Mesenchymal stem cell (in vitro differentiated cells and primary cell): ENCODE measurements around the gene CYP1A2.
A peak's percentile ranks its signal among the peaks of the same experiment; 100 is the strongest.

Source experiments
- DNase-seq: peaks from one replicate; pipeline ENCODE4 v3.0.0-alpha.2; 2013
- H2AFZ ChIP-seq: one replicate; pipeline ENCODE4 v1.6.1; 2013; ENCODE audit warnings: low read depth, mild to moderate bottlenecking, control low read depth, inconsistent platforms, low read length, moderate library complexity
- H2AK5ac ChIP-seq: 2 replicates; pipeline ENCODE4 v1.6.1; 2013; ENCODE audit warnings: low read length, moderate library complexity, mild to moderate bottlenecking, inconsistent platforms; ENCODE audit not compliant: severe bottlenecking
- H2BK120ac ChIP-seq: one replicate; pipeline ENCODE4 v1.6.1; 2013; ENCODE audit warnings: low read depth, mild to moderate bottlenecking, inconsistent platforms, low read length, moderate library complexity
- H2BK12ac ChIP-seq, 2 experiments: one replicate each; pipeline ENCODE4 v1.6.1; 2013; ENCODE audit warnings: inconsistent platforms in 2 of 2, low read length in 2 of 2, mild to moderate bottlenecking in 2 of 2, moderate library complexity in 2 of 2, control low read depth in 1 of 2
- H2BK15ac ChIP-seq: one replicate; pipeline ENCODE4 v1.6.1; 2013; ENCODE audit warnings: mild to moderate bottlenecking, low read depth, inconsistent platforms; ENCODE audit not compliant: poor library complexity, severe bottlenecking
- H2BK5ac ChIP-seq: 2 replicates; pipeline ENCODE4 v1.6.1; 2013; ENCODE audit warnings: low read depth, mild to moderate bottlenecking, low read length, control low read depth, inconsistent platforms; ENCODE audit not compliant: poor library complexity, severe bottlenecking
- H3K14ac ChIP-seq, 2 experiments: one replicate each; pipeline ENCODE4 v1.6.1; 2013; ENCODE audit warnings: inconsistent platforms in 2 of 2, low read length in 2 of 2, control low read depth in 1 of 2, mild to moderate bottlenecking in 1 of 2, moderate library complexity in 1 of 2
- H3K18ac ChIP-seq, 2 experiments: one replicate each; pipeline ENCODE4 v1.6.1; 2013; ENCODE audit warnings: inconsistent platforms in 2 of 2, low read length in 2 of 2, control low read depth in 1 of 2, low read depth in 1 of 2, mild to moderate bottlenecking in 1 of 2
- H3K23ac ChIP-seq, 2 experiments: one replicate each; pipeline ENCODE4 v1.6.1; 2013; ENCODE audit warnings: inconsistent platforms in 2 of 2, low read length in 2 of 2, mild to moderate bottlenecking in 2 of 2, moderate library complexity in 2 of 2, control low read depth in 1 of 2
- H3K27ac ChIP-seq: 2 replicates; pipeline ENCODE4 v1.5.1; 2013; ENCODE audit warnings: mild to moderate bottlenecking, moderate library complexity, low read length, control low read depth, inconsistent platforms; ENCODE audit not compliant: poor library complexity, severe bottlenecking
- H3K27me3 ChIP-seq, 2 experiments: 2 replicates each; pipeline versions ENCODE4 v1.6.1 to v1.7.0; 2013; ENCODE audit warnings: low read length in 2 of 2, mild to moderate bottlenecking in 2 of 2, moderate library complexity in 2 of 2, control low read depth in 1 of 2, inconsistent platforms in 1 of 2; ENCODE audit not compliant: control insufficient read depth in 1 of 2, insufficient read depth in 1 of 2
- H3K36me3 ChIP-seq, 2 experiments: 2 replicates each; pipeline versions ENCODE4 v1.6.1 to v1.7.0; 2013; ENCODE audit warnings: low read length in 2 of 2, control low read depth in 1 of 2, inconsistent platforms in 1 of 2, low read depth in 1 of 2, mild to moderate bottlenecking in 1 of 2; ENCODE audit not compliant: insufficient read depth in 2 of 2, control insufficient read depth in 1 of 2
- H3K4ac ChIP-seq, 2 experiments: one replicate each; pipeline ENCODE4 v1.6.1; 2013; ENCODE audit warnings: inconsistent platforms in 2 of 2, low read length in 2 of 2, mild to moderate bottlenecking in 2 of 2, moderate library complexity in 2 of 2, control low read depth in 1 of 2, low read depth in 1 of 2
- H3K4me1 ChIP-seq: 2 replicates; pipeline ENCODE4 v1.6.1; 2013; ENCODE audit warnings: low read depth, low read length, control low read depth; ENCODE audit not compliant: control insufficient read depth, insufficient read depth
- H3K4me2 ChIP-seq: 2 replicates; pipeline ENCODE4 v1.6.1; 2013; ENCODE audit warnings: low read length, mild to moderate bottlenecking, inconsistent platforms; ENCODE audit not compliant: poor library complexity, severe bottlenecking
- H3K4me3 ChIP-seq, 2 experiments: 2 replicates each; pipeline versions ENCODE4 v1.5.1 to v1.7.0; 2013; ENCODE audit warnings: low read length in 2 of 2, mild to moderate bottlenecking in 2 of 2, control low read depth in 1 of 2, low read depth in 1 of 2; ENCODE audit not compliant: insufficient read depth in 1 of 2
- H3K79me1 ChIP-seq: replicated peaks from 2 replicates; pipeline ENCODE4 v1.6.1; 2013; ENCODE audit warnings: mild to moderate bottlenecking, control low read depth, low read length, inconsistent platforms; ENCODE audit not compliant: poor library complexity, severe bottlenecking
- H3K9ac ChIP-seq: 2 replicates; pipeline ENCODE4 v1.7.0; 2013; ENCODE audit warnings: mild to moderate bottlenecking, low read length, moderate library complexity
- H3K9me3 ChIP-seq: 2 replicates; pipeline ENCODE4 v1.7.0; 2013; ENCODE audit warnings: mild to moderate bottlenecking, low read length; ENCODE audit not compliant: control insufficient read depth
- H4K8ac ChIP-seq: one replicate; pipeline ENCODE4 v1.6.1; 2013; ENCODE audit warnings: inconsistent platforms, mild to moderate bottlenecking, low read length, moderate library complexity
- H4K91ac ChIP-seq: one replicate; pipeline ENCODE4 v1.6.1; 2013; ENCODE audit warnings: mild to moderate bottlenecking, low read length, inconsistent platforms
- WGBS: methylation state at CpG from one replicate; pipeline ENCODE4 v1.1.7; 2013; ENCODE audit warnings: mixed read lengths; 5-methylcytosine and 5-hydroxymethylcytosine counted together

CYP1A2 gene

DNA sequence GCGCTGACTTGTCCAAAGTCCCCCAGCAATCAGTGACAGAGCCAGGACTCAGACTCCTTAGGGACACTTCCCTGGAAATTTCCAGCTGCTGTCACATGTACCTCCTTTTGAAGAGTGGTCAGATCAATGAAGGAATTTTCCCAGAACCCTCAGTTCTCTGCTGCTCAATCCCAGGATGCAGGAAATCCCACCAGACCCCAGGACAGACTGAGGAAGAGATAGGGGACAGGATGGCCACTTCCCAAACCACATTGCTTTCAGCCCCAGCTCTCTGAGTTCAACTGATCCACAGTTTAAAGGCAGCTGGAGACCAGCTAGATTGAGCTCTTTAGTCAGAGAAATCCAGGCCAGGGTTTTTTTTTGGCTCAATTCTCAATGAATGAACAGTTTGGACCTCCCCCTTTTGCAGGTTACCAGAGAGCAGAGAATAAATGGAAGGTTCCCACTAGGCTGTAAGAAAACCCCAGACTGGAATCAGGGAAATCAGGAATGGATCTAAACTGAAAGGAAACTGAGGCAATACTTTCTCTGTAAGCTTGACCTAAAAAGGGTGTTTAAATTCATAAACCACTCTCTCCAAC, 24.8 kb upstream of the CYP1A2 start:
- H3K4me3 ChIP-seq: no peak overlapping the region
- H3K14ac ChIP-seq: no peak overlapping the region
- no peak overlapping the region for H2BK120ac ChIP-seq
- H2AFZ ChIP-seq: no peak overlapping the region
- 71% methylated on average over 1 of the region's 1 CpG for whole genome bisulfite sequencing
- H3K36me3 ChIP-seq: peaks cover 0 to 3% of the 10 kb centered on the region in 2 experiments
- no peak overlapping the region for H3K18ac ChIP-seq
- no peak overlapping the region for H3K27ac ChIP-seq
- peaks cover 5% of the 10 kb centered on the region for H3K9me3 ChIP-seq
- no peak overlapping the region for H4K8ac ChIP-seq
- DNase-seq: peak; percentile 80
- H2BK5ac ChIP-seq: no peak overlapping the region
- H3K4me1 ChIP-seq: peaks cover 14% of the 10 kb centered on the region
- H3K79me1 ChIP-seq: no peaks in the 10 kb centered on the region
- H2BK15ac ChIP-seq: no peak overlapping the region
- no peak overlapping the region for H2AK5ac ChIP-seq
- H3K9ac ChIP-seq: no peak overlapping the region
- H2BK12ac ChIP-seq: no peak overlapping the region
- H4K91ac ChIP-seq: no peak overlapping the region
- no peak overlapping the region for H3K4me2 ChIP-seq
- no peak overlapping the region for H3K4ac ChIP-seq
- H3K23ac ChIP-seq: no peak overlapping the region
- H3K27me3 ChIP-seq: peaks cover 68 to 80% of the 10 kb centered on the region in 2 experiments

DNA sequence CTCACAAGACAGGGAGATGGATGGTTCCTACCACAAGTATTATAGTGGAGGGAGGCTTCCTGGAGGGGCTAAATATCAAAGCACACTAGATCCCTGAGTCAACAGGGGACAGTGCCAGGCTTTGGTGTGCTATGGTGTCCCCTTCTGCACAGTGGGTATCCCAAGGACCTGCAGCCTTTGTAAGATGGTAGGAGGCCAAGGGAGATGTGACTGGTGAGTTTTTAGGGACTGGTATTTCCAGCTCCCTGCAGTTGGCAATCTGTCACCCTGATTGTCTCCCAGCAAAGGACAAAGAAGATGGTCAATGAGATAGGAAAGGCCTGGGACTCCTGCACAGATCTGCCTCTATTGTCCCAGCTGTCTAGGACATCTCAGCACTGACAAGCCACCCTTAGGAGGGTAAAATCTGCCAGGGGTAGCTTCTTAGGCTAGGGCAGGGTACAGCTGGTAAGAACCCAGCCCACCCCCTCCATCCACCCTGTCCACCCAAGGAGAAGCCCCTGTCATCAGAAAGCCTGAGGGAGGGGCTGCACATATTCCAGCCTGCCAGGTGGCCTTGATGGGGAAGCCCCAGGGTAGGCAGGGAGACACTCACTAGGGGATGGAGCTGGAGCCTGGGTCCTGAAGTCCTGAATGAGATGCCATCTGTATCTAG, 23.9 kb upstream of the CYP1A2 start:
- Histone ChIP-seq H3K79me1 (no peaks in the 10 kb centered on the region), H3K36me3 (peaks cover 0 to 3% of the 10 kb centered on the region in 2 experiments), H3K23ac (no peak overlapping the region), H2BK12ac (peak overlapping the region in 1 of 2 experiments; percentile 19), H4K8ac (no peak overlapping the region), H2BK5ac (no peak overlapping the region), H3K4me1 (peaks cover 14% of the 10 kb centered on the region), H3K4ac (no peak overlapping the region), H3K27me3 (peaks cover 68 to 80% of the 10 kb centered on the region in 2 experiments), H4K91ac (no peak overlapping the region), H2BK15ac (no peak overlapping the region), H3K18ac (no peak overlapping the region), H2BK120ac (no peak overlapping the region), H2AFZ (no peak overlapping the region), H3K4me2 (no peak overlapping the region), H3K9ac (no peak overlapping the region), H2AK5ac (no peak overlapping the region), H3K4me3 (no peak overlapping the region), H3K14ac (no peak overlapping the region), H3K27ac (no peak overlapping the region), H3K9me3 (peaks cover 5% of the 10 kb centered on the region)
- no peak for DNase-seq

GRCh38 chr15:74725225-74725774, 23.3 kb upstream of the CYP1A2 start, which contains the start of gene CYP1A1:
Gene CYP1A1 (minus strand): TSS chr15:74725528. CDS start chr15:74723097, 2,431 bp downstream.
- Histone ChIP-seq H2AK5ac (no peak within 1 kb of the TSS), H3K4me1 (peaks cover 14% of the 10 kb centered on the region), H3K4ac (no peak within 1 kb of the TSS), H3K4me2 (peak within 1 kb of the TSS; percentile 81), H3K4me3 (peak within 1 kb of the TSS; percentile 45 to 73), H3K27ac (no peak within 1 kb of the TSS), H4K91ac (peak within 1 kb of the TSS; percentile 30), H3K27me3 (peaks cover 69 to 82% of the 10 kb centered on the region in 2 experiments), H3K9me3 (peaks cover 5% of the 10 kb centered on the region), H4K8ac (peak within 1 kb of the TSS; percentile 24), H3K18ac (peak within 1 kb of the TSS; percentile 7 to 27), H2AFZ (peak within 1 kb of the TSS; percentile 74), H3K79me1 (no peaks in the 10 kb centered on the region), H2BK15ac (no peak within 1 kb of the TSS), H3K36me3 (peaks cover 0 to 3% of the 10 kb centered on the region in 2 experiments), H2BK120ac (no peak within 1 kb of the TSS), H3K23ac (no peak within 1 kb of the TSS), H2BK5ac (no peak within 1 kb of the TSS), H3K14ac (no peak within 1 kb of the TSS), H2BK12ac (peak within 1 kb of the TSS in 1 of 2 experiments; percentile 19), H3K9ac (peak within 1 kb of the TSS; percentile 32)
- DNase-seq: peak; percentile 29
- WGBS: 11% methylated on average over 6 of the region's 10 CpGs
